Uterus (tissue), 2 donors: ENCODE results near the gene GYG2.

ENCODE experiments used
- POLR2A ChIP-seq, 2 donors: fragments of 450-650 bp; IDR thresholded peaks; one replicate each; pipeline ENCODE4 v1.6.1; 2016; ENCODE audit warnings: antibody characterized with exemption in 2 of 2, mild to moderate bottlenecking in 1 of 2, moderate library complexity in 1 of 2
- TF ChIP-seq, protein P1 (sequence below), 4 experiments: fragments of 200-600 bp in 2 of 4; fragments of 450-650 bp in 2 of 4; sonication (generic) in 2 of 4; IDR thresholded peaks; one replicate each; pipeline ENCODE4 v1.5.1; 2016 to 2019; ENCODE audit warnings: antibody characterized with exemption in 4 of 4, mild to moderate bottlenecking in 2 of 4, moderate library complexity in 1 of 4

DNA sequence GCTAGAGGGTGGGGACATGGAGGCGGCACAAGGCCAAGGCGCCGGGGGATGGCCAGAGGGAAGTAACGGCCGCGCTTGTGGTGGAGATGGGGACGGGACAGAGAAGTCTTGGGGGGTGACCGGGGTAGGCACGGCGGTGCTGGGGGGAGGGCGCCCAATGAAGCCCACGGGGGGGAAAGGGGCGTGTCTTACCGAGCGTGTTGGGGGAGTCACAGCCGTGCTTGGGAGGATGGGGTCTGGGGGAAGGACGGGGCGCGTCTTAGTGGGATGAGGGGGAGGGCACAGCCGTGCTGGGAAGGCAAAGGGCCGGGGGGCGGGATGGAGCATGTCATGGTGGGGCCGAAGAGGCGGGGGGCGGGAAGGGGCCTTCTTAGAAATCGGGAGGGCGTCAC lies 99.5 kb downstream of the GYG2 start:
- TF ChIP-seq, protein P1, sequence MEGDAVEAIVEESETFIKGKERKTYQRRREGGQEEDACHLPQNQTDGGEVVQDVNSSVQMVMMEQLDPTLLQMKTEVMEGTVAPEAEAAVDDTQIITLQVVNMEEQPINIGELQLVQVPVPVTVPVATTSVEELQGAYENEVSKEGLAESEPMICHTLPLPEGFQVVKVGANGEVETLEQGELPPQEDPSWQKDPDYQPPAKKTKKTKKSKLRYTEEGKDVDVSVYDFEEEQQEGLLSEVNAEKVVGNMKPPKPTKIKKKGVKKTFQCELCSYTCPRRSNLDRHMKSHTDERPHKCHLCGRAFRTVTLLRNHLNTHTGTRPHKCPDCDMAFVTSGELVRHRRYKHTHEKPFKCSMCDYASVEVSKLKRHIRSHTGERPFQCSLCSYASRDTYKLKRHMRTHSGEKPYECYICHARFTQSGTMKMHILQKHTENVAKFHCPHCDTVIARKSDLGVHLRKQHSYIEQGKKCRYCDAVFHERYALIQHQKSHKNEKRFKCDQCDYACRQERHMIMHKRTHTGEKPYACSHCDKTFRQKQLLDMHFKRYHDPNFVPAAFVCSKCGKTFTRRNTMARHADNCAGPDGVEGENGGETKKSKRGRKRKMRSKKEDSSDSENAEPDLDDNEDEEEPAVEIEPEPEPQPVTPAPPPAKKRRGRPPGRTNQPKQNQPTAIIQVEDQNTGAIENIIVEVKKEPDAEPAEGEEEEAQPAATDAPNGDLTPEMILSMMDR (IDR thresholded peaks at IDR 0.05) = no peak
- no peak for TF ChIP-seq POLR2A (IDR thresholded peaks at IDR 0.05)
